IPS-15b (cell line): Measurements from ENCODE around the gene PHACTR1.

ENCODE experiments used
- H3K27me3 ChIP-seq: one replicate; pipeline ENCODE4 v1.6.1; 2013; ENCODE audit warnings: low read length; ENCODE audit not compliant: control insufficient read depth, insufficient read depth
- H3K36me3 ChIP-seq: one replicate; pipeline ENCODE4 v1.6.1; 2013; ENCODE audit warnings: low read length; ENCODE audit not compliant: control insufficient read depth, insufficient read depth
- H3K4me1 ChIP-seq: one replicate; pipeline ENCODE4 v1.6.1; 2013; ENCODE audit warnings: mild to moderate bottlenecking, low read length; ENCODE audit not compliant: control insufficient read depth, insufficient read depth
- H3K4me3 ChIP-seq: one replicate; pipeline ENCODE4 v1.5.1; 2013; ENCODE audit warnings: low read depth, low read length
- H3K9ac ChIP-seq: one replicate; pipeline ENCODE4 v1.6.1; 2013; ENCODE audit warnings: low read depth, mild to moderate bottlenecking, low read length
- H3K9me3 ChIP-seq: one replicate; pipeline ENCODE4 v1.6.1; 2013; ENCODE audit warnings: mild to moderate bottlenecking, low read length; ENCODE audit not compliant: control insufficient read depth, insufficient read depth

The PHACTR1 gene

DNA sequence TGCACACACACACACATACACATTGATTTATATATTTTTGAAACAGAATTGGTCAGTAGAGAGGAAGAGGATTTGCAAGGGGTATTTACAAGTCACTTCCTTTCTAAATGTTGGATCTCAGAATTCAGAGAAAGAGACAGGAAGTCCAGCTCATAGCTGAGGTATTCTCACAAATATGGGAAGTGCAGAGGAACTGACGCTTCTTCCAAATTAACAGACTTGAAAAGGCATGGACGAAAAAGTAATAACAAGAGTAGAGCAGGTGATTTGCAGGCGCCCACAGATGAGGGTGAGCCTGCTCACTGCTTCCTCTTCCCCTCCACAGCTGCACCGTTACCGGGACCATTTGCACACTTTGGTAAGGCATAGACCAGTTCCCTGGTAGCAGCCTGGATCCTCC, 246.4 kb downstream of the PHACTR1 start:
- Histone ChIP-seq H3K27me3 (peaks cover 34% of the 10 kb centered on the region), H3K9ac (no peak overlapping the region), H3K9me3 (no peaks in the 10 kb centered on the region), H3K4me1 (peaks cover 3% of the 10 kb centered on the region), H3K36me3 (no peaks in the 10 kb centered on the region), H3K4me3 (no peak overlapping the region)

DNA sequence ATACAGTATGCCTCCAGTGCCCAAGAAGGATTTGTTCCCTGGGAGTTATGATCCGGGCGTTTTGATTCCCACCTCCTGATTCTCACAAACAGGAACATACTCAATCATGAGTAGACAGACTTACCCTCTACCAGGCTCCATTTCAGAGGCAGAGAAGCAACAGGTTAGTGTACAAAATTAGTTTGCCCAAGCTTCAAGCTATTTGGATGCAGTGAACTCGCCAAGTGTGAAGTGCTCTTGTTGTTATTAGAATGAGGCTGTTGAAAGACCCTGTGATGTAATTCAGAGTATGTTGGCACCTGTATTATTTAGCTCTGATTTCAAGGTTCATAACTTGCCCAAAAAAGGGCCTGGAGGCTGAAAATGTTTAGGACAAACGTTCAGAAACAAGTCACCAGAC, 247.0 kb downstream of the PHACTR1 start:
- Histone ChIP-seq H3K9ac (no peak overlapping the region), H3K4me1 (no peaks in the 10 kb centered on the region), H3K27me3 (peaks cover 30% of the 10 kb centered on the region), H3K36me3 (no peaks in the 10 kb centered on the region), H3K9me3 (no peaks in the 10 kb centered on the region), H3K4me3 (no peak overlapping the region)

DNA sequence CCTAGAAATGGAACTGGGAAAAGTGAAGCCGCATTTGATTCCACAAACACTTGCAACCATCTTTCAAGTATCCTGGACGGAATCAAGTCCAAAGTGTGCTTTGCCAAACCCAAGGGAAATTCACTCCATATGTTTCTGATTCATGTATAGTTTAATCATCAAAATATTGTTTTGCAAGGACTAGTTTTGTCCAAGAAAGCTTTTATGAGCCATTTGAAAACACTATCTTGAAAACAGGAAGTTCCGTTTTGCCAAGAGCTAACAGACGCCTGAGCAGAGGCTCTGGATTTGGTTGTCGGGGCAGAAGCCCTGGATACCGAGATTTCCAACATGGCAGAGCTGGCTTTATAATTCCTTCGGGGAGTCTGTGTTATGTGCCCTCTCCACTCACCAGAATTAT, 251.1 kb downstream of the PHACTR1 start:
- Histone ChIP-seq H3K9ac (no peak overlapping the region), H3K27me3 (no peaks in the 10 kb centered on the region), H3K36me3 (no peaks in the 10 kb centered on the region), H3K4me3 (no peak overlapping the region), H3K4me1 (no peaks in the 10 kb centered on the region), H3K9me3 (no peaks in the 10 kb centered on the region)

DNA sequence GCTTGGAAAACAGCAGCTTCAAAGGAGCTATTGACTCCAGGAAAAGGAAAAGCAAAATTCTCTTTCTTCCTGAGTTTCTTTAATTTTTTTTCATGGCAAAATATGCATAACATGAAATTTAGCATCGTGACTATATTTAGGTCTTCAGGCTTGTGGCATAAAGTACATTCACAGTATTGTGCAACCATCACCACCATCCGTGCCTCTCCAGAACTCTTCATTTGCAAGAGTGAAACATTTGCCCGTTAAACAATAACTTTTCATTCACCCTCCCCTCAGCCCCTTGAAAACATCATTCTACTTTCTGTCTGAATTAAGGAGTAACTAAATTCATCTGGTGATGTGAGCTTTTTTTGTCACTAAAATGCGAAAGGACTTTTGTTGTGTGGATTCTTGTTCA, 251.7 kb downstream of the PHACTR1 start:
- Histone ChIP-seq H3K27me3 (no peaks in the 10 kb centered on the region), H3K36me3 (no peaks in the 10 kb centered on the region), H3K9ac (no peak overlapping the region), H3K4me3 (no peak overlapping the region), H3K4me1 (no peaks in the 10 kb centered on the region), H3K9me3 (no peaks in the 10 kb centered on the region)

DNA sequence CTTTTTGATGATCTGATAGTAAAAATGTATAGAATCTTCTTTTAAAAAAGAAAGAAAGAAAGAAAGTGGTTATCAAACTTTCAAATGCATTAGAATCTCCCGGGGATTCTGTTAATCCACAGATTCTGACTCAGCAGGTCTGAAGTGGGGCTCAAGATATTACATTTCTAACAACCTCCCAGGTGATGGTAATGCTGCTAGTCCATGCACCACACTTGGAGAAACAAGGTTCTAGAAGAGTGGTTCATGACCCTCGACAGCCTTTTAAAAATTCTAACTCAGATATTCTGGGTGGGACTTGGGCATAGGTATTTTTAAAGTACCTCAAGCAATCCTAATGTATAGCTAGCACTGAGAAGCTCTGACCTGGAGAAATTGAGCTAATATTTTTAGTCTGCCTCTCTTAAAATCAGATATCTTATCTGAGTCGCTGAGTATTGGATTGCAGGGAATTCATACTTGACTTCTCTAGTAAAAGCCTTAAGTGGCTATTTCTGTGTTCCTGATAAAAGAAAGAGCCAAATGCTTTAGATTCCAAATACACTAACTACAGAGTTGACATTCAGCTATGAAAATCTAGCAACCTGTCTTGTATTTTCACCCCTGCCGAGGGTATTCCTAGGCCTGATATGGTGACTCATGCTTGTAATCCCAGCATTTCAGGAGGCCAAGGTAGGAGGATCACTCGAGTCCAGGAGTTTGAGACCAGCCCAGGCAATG, 252.4 kb downstream of the PHACTR1 start:
- Histone ChIP-seq H3K9ac (no peak overlapping the region), H3K36me3 (no peaks in the 10 kb centered on the region), H3K27me3 (no peaks in the 10 kb centered on the region), H3K4me3 (no peak overlapping the region), H3K9me3 (no peaks in the 10 kb centered on the region), H3K4me1 (no peaks in the 10 kb centered on the region)

DNA sequence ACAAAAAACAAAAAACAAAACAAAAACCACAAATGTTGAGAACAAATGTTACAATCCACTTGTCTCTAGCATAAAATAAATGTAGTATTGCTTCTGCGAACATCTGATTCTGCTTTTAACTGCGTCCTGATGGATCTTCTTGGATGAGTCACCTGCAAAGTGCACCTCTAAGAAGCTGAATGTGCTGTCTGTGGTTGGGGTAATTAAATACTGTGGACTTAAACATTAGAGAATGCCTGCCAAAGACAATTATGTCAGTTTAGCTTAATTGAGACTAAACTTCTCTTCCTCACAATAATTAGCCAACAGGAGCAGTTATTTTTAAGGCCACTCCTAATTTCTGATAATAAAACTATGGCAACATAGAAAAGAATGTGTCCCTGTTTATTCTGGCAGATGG, 253.4 kb downstream of the PHACTR1 start:
- no peaks in the 10 kb centered on the region for H3K4me1 ChIP-seq
- H3K9ac ChIP-seq: no peak overlapping the region
- no peaks in the 10 kb centered on the region for H3K27me3 ChIP-seq
- no peaks in the 10 kb centered on the region for H3K36me3 ChIP-seq
- H3K4me3 ChIP-seq: no peak overlapping the region
- no peaks in the 10 kb centered on the region for H3K9me3 ChIP-seq

DNA sequence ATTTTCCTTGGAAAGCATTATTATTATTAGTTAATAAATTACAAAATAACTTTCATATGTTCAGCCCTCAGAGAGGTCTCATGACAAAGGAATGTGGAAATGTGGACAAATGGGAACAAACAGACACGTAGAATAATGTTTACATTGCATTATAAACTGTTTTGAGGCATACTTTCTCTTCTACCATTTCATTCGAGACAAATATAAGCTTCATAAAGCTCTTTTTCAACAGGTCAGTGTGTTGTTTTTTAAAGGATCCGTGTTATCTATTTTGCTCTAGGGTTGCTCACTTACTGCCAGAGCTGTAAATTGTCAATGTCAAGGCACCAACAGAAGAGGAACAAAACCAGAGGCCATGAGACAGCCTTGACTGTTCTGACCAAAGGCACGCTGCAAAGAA, 256.8 kb downstream of the PHACTR1 start:
- no peaks in the 10 kb centered on the region for H3K27me3 ChIP-seq
- H3K9ac ChIP-seq: no peak overlapping the region
- H3K9me3 ChIP-seq: no peaks in the 10 kb centered on the region
- H3K4me3 ChIP-seq: no peak overlapping the region
- no peaks in the 10 kb centered on the region for H3K36me3 ChIP-seq
- H3K4me1 ChIP-seq: no peaks in the 10 kb centered on the region

DNA sequence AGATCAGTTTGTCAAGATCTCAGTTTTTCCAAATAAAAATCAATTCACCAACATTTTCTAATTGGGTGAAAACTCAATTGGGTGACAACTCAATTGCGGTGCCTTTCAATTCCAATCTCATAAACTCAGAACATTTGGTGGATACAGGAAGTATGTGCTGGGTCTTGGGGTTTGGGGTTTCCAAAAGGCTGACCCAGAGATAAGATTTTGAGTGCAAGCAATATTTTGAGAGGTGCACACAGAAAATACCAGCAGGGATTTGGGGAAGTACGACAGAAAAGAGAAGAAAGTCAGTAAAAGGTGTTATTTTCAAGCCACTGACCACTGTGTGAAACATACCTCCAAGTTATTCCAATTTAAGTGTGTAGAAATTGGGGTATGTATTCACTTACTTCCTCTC, 258.0 kb downstream of the PHACTR1 start:
- Histone ChIP-seq H3K36me3 (no peaks in the 10 kb centered on the region), H3K4me3 (no peak overlapping the region), H3K4me1 (no peaks in the 10 kb centered on the region), H3K9me3 (no peaks in the 10 kb centered on the region), H3K9ac (no peak overlapping the region), H3K27me3 (no peaks in the 10 kb centered on the region)

DNA sequence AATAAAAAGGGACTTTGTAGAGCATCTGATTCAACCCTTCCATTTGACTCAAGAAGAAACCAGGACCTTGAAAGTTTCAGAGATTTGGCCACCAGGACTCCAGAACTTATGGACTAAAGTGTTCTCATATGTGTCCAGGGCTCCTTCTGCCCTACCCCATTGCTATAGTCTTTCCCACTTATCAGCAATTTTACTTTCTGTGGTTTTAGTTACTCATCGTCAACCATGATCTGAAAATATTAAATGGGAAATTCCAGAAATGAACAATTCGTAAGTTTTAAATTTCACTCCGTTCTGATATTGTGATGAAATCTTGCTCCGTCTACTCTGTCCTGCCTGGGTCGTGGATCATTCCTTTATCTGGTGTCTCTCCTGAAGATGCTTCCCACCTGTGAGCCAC, 259.8 kb downstream of the PHACTR1 start:
- H3K9me3 ChIP-seq: no peaks in the 10 kb centered on the region

DNA sequence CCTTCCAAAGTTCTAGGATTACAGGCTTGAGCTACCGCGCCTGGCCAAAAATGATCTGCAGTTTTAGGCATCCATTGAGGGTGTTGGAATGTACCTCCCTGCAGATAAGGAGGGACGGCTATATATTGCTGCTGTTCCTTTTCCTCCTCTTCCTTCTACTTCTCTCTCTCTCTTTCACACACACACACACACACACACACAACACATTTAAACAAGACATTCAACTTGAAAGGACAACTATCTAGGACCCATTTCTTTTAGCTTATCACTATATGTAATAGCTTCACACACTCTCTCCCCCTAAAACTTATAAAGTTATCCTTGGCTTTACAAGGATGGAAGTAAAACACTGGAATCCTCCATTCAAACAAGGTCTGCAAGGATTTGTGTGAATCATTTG, 260.6 kb downstream of the PHACTR1 start:
- Histone ChIP-seq H3K27me3 (no peaks in the 10 kb centered on the region), H3K9me3 (no peaks in the 10 kb centered on the region), H3K4me1 (no peaks in the 10 kb centered on the region), H3K36me3 (no peaks in the 10 kb centered on the region), H3K4me3 (no peak overlapping the region), H3K9ac (no peak overlapping the region)

More for the DNA sequence above, 259.8 kb downstream of the PHACTR1 start:
- Histone ChIP-seq H3K36me3 (no peaks in the 10 kb centered on the region), H3K4me3 (no peak overlapping the region), H3K9ac (no peak overlapping the region), H3K4me1 (no peaks in the 10 kb centered on the region), H3K27me3 (no peaks in the 10 kb centered on the region)

DNA sequence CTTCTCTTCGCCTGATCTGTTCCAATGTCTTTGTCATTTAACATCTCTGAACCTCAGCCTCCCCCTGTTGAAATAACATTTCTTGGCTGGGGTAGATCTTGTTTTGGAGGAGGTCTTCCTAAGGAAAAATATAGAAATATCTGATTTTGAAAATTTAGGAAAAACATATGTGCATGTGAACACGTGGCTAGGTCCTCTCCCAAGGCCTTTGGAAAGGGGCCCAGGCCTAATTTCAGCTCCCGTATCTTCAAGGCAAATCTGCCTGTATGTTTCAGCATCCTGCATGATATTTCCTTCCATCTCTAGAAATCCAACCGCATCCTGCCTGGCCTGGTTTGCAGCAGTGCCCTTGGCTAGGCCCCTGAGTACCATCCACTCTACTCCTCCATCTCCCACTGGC, 261.2 kb downstream of the PHACTR1 start:
- Histone ChIP-seq H3K9me3 (no peaks in the 10 kb centered on the region), H3K9ac (no peak overlapping the region), H3K36me3 (no peaks in the 10 kb centered on the region), H3K4me1 (no peaks in the 10 kb centered on the region), H3K27me3 (no peaks in the 10 kb centered on the region), H3K4me3 (no peak overlapping the region)

DNA sequence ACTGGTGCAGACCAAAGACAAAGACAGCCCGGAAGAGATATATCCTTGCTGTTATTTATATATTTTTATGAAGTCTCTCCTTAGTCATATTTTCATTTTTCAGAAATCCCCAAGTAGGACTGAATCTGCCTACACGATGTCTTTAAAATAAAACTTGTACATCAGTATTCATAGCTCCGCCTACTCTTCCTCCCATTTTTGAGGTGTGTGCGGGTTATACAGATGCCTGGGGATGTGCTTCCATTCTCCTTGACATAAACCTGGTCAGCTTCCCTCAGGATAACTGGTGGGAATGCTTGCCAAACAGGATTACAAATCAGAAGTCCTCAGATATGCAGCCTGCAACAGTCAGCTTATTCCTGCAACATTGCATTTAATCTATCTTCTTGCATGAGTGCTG, 264.2 kb downstream of the PHACTR1 start:
- Histone ChIP-seq H3K9ac (no peak overlapping the region), H3K36me3 (no peaks in the 10 kb centered on the region), H3K27me3 (no peaks in the 10 kb centered on the region), H3K4me1 (no peaks in the 10 kb centered on the region), H3K4me3 (no peak overlapping the region), H3K9me3 (no peaks in the 10 kb centered on the region)
